ENCODE measurements around the gene PPP1R7. TPM values are rescaled to one million over a fixed set of nuclear protein-coding genes. Genes with fewer than 3 reads are reported as not detected.

The PPP1R7 gene
- total RNA-seq, 4 donors from 2014 or later: 58.7 to 74.0 (median 68.8) TPM

- no peak for DNase-seq
- Histone ChIP-seq H3K4me3 (replicated peaks in 1 of 3) (no peak overlapping the region), H3K4me1 (no peaks in the 10 kb centered on the region), H3K9me3 (no peaks in the 10 kb centered on the region), H3K27me3 (no peaks in the 10 kb centered on the region), H3K27ac (no peak overlapping the region), H3K36me3 (no peaks in the 10 kb centered on the region)
- intact Hi-C loops (cut with DNase I): no loop called here
- TF ChIP-seq CTCF (IDR thresholded peaks at IDR 0.05) (no peak), POLR2A (IDR thresholded peaks at IDR 0.05) (no peak)
- 95 to 96% methylated on average over 32 of the region's 32 CpGs for WGBS, 2 donors
These were observed 33.4 kb upstream of the PPP1R7 start for GRCh38 chr2:241116606-241117560.

- H3K36me3 ChIP-seq: no peaks in the 10 kb centered on the region
- no peak overlapping the region for H3K4me3 ChIP-seq (replicated peaks in 1 of 3)
- 91 to 93% methylated on average over 11 to 20 of the region's 24 CpGs for WGBS, 2 donors
- H3K27me3 ChIP-seq: no peaks in the 10 kb centered on the region
- intact Hi-C loops (cut with DNase I): no loop called here
- H3K9me3 ChIP-seq: no peaks in the 10 kb centered on the region
- no peak overlapping the region for H3K27ac ChIP-seq
- TF ChIP-seq CTCF (IDR thresholded peaks at IDR 0.05) (no peak), POLR2A (IDR thresholded peaks at IDR 0.05) (no peak)
- DNase-seq: no peak
- H3K4me1 ChIP-seq: no peaks in the 10 kb centered on the region
These were observed 31.3 kb upstream of the PPP1R7 start for GRCh38 chr2:241118737-241119505.

- no peak for DNase-seq
- no peak for TF ChIP-seq POLR2A (IDR thresholded peaks at IDR 0.05)
- TF ChIP-seq CTCF (IDR thresholded peaks at IDR 0.05): no peak
- H3K4me3 ChIP-seq (replicated peaks in 1 of 3): no peak overlapping the region
- H3K27me3 ChIP-seq: no peaks in the 10 kb centered on the region
- no peaks in the 10 kb centered on the region for H3K36me3 ChIP-seq
- H3K27ac ChIP-seq: no peak overlapping the region
- 95 to 100% methylated on average over 2 of the region's 2 CpGs for WGBS, 2 donors
- no peaks in the 10 kb centered on the region for H3K4me1 ChIP-seq
- H3K9me3 ChIP-seq: no peaks in the 10 kb centered on the region
- intact Hi-C loops (cut with DNase I): no loop called here
These were observed 29.8 kb upstream of the PPP1R7 start for GRCh38 chr2:241120440-241120839.

GRCh38 chr2:241121008-241121407, 29.3 kb upstream of the PPP1R7 start:
- 94 to 97% methylated on average over 5 of the region's 5 CpGs for WGBS, 2 donors
- no peak for DNase-seq
- TF ChIP-seq CTCF (IDR thresholded peaks at IDR 0.05) (no peak), POLR2A (IDR thresholded peaks at IDR 0.05) (no peak)
- Histone ChIP-seq H3K4me3 (replicated peaks in 1 of 3) (no peak overlapping the region), H3K27ac (no peak overlapping the region), H3K27me3 (no peaks in the 10 kb centered on the region), H3K4me1 (no peaks in the 10 kb centered on the region), H3K36me3 (no peaks in the 10 kb centered on the region), H3K9me3 (no peaks in the 10 kb centered on the region)
- intact Hi-C loops (cut with DNase I): no loop called here
